Inferior parietal cortex (tissue), 1 donor: ENCODE measurements around the gene TNN.
A peak's percentile ranks its signal among the peaks of the same experiment; 100 is the strongest.

ENCODE experiments used
- DNase-seq: peaks from one replicate; pipeline ENCODE4 v3.0.0-alpha.2; 2016; ENCODE audit errors: extremely low spot score

TNN gene

DNA sequence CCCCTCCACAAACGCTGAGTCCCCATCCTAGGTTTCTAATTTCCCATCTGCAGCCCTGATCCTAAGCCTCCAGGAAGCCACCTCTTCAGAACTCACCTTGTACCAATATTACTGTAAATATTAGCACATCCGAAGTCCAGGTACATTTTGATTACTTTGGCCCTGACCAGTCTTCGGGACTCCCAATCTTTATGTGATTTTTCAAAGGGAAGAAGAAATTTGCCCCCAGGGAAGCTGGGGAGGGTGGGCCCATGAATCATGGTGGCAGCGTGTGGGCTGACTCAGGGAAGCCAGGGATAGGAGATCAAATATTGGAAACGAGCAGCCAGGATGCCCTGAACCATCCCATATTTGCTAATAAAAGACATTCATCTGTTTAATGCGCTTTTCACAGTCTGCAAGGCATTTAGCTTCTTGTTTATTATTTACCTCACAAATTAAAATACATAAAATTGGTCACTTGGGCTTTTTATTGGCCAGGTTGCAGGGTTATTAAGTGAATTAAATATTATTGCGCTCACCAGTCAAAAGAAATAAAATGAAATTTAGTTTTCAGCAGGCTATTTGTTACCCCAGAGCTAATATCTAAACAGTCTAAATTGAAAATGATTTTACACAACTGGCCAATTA lies 78.4 kb downstream of the TNN start:
- DNase-seq: no peak

DNA sequence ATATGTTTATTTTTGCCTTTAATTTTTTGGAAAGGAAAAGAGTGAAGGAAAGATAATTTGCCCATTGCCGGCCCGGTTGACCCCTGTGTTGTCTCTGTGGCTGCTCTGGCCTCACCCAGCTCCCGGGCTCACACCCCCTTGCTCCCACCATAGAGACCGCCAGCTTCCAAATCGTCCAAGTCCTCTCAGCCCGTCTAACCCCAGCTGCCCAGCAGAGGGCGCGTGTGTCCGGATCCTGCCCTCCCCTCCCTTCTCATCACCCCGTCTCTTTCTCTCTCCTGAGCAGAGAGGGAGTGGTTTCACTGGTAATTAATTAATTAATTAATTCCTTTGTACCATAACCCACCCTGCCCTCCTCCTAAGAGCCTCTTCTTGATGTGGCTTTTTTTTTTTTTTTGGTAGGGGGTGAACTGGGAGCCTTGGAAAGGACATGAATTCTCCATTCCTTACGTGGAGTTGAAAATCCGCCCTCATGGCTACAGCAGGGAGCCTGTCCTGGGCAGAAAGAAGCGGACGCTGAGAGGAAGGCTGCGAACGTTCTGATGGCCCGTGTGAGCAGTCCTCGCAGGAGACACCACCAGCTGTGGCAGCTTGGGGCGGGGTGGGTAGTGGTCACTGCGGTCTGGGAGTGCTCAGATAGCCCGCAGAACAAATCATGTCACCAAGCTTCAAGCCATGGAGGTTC lies 79.0 kb downstream of the TNN start:
- DNase-seq: peak; percentile 58

DNA sequence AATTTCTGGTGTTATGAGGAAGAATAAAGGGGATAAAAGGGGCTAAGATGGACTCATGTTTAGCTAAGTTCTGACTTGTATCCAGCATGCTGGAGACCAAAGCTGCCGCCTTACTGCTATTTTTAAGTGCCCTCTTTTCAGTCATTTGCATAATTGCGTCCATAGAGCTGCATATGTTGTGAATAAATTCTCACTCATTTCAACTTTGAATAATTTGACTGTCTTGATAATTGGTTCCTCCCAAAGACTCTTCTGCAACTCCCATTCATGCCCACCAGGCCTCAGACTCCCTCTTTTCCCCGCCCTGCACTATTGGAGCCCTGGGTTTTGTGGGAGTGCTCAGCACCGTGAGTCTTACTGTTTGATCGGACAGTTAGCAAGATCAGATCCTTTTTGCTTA lies 79.9 kb downstream of the TNN start:
- DNase-seq: no peak

DNA sequence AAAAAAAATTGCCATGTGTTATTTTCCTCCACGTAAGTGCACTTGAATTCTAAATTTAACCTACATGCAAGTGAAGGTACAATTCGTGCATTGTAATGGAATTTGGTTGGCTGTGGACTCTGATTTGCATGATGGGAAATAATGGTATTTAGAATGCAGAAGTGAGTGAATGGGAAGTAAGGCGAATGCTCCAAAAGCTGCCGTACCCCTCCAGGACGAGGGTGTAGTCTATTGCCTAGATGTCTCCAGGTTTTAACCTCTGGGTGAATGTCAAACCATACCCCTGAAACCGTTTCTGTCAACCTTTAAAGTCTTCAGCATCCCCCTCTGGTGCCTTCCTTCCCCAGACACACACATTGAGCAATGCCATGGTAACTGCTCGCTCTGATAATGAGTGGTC lies 80.4 kb downstream of the TNN start:
- DNase-seq: no peak

DNA sequence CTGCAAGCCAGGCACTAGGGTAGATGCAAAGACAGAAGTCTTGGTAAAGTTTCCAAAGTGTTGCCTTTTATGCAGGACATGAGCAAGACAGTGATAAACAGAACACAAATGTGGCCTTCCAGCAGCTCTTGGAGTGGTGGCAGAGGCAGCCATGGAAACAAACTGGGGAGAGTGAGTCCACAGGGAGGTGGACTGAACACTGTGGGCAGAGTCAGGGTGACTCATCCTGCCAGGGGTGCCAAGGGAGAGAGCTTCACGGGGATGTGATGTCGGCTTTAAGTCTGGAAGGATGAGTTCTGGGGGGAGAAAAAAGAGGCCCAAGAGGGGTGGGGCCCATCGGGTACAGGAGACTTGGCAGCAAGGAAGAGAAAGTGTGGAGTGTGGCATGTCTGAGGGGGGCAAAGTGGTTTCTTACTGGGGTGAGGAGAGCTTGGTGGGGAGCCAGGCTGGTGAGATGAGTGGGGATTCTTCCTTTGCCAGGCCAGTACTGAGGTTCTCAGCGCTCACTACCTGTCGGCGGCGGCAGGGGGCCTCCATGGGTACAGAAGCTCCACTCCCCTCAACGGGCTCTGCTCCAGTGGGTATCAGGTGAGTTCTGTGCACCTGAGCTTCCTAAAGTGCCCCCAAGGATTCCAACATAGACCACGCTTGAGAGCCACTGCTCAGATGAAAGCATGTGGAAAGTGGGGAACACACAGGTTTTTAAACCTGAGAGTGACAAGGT lies 83.1 kb downstream of the TNN start:
- DNase-seq: no peak

DNA sequence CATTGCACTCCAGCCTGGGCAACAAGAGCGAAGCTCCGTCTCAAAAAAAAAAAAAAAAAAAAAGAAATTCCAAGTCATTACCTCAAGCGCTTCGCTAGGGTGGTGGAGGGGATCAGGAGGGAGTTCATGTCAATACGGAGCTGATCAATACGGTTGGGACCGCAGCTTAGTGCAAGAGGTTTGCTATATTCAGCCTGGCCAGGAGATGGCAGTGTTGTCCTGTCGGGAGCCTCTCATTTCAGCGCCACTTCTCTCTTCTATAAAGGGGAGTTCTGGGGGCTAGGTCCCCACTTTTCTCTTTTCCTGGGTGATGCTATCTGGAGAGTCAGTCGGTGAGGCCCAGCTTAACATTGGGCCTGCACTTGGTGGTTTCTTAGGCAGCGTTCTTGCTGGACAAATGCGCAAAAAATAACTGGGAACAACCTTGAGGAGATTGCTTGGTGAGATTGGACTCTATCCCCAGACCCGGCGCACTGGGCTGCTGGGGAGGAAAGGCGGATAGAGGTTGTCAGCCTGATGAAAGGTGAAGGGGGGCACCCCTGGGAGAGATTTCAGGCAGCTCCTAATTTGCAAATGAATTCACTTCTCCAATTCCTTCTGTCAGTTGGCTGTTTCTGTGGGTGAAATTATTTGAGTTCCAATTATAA lies 84.5 kb downstream of the TNN start:
- DNase-seq: peak; percentile 77

DNA sequence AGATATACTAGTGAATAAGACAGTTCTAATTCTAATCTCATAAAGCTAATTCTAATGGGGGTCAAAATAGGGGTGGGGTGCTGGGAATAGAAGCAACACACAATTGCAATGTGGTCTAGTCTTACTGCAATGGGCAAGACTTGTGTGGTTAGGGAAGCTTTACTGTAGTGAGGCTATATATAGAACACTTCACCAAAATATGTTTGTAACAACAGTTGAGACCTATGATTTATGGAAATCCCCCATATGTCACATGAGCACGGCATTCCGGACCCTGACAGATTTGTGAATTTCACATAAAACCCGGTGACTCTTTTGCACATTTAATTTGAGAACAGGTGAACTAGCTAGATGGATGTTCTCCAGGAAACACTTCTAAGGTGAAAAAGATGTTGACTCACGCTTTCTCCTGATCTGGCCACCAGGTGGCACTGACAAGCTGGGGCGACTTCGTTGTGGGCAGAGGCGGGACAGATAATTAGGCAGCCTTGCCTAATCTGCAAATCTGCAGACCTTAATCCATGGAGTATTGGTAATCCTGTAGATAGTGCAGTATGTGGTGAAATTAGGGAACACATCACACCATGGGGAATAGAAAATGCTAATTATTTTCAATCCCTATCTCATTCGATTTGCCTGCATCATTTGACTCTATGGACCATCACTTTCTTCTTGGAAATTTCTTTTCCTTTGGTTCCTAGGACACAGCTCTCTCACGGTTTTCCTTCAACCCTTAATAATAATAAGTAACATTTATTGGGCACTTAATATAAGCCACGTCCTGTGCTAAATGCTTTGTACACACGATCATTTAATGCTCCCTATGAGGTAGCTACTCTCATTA lies 87.2 kb downstream of the TNN start:
- DNase-seq: peak; percentile 79

DNA sequence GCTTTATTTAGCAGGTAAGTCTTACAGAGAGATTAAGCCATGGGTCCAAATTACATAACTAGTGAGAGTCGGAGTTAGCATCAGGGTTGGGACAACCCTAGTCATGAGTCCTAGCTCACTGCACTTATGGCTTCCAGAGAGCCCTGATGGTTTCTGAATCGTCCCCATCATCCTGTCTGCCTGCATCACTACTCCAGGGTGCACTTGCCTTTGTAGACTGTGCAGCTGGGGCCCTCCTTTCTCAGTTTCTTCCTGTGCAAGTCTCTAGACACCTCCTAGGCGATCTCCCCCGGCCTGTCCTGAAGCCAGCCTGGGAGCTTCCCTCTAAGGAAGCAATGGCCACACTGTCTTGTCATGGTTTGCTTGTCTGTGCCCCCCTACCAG lies 87.8 kb downstream of the TNN start:
- no peak for DNase-seq

DNA sequence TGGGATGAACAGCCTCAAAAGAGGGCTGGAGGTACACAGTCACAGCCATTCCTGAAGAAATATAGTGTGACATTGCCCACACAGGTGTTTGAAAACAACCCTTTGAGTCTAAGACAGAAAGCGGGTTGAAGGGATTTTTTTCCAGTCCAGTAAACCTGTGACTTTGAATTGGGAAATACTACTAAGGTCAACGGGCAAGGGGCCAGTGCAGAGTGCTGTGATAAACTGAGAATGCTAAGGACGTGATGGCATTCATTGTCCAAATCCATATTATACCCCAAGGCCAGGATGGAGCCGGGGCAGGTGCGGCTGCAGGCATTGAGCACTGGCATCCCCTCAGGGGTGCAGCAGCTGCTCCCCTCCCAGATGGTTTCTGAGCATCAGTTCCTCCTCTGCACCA lies 88.3 kb downstream of the TNN start:
- no peak for DNase-seq

DNA sequence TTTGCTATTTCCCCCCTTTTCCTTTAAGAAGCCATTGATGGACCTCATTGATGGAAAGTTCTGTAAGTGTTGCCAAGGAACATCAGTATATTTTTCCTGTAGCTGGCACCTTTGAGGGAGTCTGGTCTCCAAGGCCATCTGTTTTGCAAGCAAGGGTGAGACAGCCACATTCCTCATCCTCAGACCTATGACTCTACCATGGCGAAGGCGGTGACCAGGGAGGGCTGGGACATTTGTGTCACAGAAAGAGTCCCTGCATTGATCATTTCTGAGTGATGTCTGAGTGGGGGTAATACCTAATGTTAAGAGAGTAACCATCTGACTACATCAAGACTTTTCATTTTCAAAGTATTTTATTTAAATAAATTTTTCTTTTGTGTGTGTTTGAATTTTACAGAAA lies 89.6 kb downstream of the TNN start:
- DNase-seq: no peak

DNA sequence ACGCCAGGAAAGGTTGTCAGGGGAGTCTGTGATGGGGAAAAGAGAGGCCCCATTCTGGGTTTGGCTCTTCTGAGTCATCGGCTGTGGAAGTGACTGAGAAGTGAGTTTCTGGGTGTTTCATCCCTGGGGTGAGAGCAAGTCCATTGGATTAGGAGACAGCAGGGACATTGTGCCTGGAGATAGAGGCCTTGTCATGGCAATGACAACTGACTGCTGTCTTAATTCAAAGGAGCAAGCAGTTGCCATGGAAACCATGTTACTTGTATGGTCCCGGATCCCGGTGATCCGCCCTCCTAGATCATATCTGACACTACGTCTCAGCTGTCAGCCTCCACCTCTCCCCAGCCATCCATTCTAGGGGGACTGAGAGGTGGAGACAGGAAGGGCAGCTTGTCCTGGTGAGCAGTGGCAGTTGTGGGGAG lies 90.5 kb downstream of the TNN start:
- no peak for DNase-seq

DNA sequence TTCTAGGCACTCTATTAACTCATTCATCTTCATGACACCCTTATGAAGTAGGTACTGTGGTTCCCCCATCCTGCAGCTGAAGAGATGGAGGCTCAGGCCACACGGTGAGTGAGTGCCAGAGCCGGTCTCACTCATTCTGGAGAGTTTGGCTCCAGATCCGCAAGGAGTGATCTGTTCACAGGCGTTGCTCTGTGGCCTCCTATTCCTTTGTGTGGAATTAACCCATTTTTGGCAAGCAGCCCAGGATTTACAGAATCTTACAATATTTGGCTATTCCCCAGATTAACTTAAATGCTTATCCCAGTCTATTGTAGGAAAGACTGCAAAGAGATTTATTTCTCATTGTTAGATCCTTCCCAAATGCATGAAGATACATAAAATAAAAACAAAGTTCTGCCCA lies 95.3 kb downstream of the TNN start:
- DNase-seq: no peak

DNA sequence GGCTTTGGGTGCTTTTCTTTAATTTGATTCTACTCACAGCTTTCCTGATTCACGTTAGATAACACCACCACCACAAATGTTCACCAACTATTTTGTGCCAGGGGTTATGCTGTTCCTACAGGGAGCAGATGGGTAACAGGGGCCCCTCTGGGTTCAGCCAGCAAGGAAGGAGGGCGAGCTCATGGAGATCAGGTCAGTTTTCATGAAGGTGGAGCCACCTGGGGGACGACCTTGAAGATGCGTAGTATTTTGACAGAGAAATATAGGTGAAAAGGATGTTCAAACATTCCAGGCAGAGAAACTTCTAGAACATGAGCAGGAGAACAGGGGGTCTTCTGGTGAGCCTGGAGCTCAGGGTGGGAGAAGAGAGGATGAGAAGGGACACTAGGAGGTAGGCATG lies 96.1 kb downstream of the TNN start:
- DNase-seq: no peak

DNA sequence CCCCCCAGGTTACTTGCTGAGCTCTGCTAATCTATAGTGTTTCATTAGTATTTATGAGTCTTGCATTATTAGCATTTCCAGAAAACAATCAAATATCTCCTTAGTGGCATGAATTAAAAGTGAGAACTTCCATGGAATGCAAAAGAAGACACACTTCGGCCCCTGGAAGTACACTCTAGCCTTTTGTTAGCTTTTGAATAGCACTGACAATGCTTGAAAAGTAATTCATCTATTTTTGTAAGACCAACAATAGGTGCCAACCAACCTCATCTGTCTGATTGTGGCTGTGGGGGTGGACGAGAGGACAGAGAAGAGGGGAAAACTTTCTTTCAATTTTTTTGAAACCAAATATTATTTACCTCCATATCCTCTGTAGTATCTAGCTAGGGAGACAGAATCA lies 97.1 kb downstream of the TNN start:
- no peak for DNase-seq

DNA sequence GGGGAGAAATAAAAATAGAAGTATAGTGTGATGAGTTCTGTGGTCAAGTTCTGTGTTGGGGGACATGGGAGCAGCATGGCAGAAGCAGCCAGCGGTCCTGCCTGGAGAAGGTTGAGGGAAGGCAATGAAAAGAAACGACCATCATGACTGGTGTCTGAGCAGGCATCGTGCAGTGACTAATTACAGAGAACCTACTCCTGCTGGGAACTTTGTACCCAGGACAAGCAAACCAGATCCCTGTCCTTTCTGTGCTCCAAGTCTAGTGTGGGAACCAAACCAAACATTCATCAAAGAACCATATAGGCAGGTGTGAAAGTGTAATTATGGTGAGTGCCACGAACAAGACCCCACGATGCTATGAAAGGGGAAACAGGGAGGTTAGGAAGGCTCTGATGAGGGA lies 99.1 kb downstream of the TNN start:
- no peak for DNase-seq

DNA sequence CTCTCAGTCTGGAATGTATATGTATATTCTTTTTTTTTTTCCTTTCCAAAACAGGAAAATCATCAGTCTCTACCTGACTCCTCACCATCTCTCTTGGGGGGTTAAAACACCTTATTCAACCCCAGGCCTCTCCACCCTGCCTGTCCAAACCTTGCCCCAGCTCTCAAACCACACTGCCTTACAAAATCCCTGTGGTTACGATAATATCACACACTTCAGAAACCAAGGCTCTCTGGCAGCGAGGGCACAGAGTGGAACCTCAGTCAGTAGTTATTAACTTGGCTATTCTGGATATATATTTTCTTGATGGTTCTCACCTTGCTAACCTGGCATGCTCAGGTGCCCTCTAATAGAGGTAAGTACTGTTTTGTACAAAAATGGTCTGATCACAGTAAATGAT lies 100.2 kb downstream of the TNN start:
- DNase-seq: no peak

DNA sequence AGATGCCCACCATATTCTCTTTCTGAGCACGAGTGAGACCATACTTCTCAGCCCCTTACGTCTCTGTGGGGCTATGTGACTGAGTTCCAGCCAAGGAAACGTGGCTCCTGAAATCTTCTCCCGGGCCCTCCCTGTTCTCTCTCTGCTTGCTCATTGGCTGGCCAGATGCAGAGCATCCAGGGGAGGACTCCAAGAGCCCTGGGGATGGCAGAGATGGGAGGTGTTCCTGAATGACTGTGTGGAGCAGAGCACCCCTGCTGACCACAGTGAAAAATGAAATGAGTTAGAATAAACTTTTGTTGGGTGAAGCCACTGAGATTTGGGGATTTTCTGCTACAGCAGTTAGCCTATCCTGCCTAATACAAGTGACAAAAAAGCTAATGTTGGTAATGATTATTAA lies 101.1 kb downstream of the TNN start:
- no peak for DNase-seq

DNA sequence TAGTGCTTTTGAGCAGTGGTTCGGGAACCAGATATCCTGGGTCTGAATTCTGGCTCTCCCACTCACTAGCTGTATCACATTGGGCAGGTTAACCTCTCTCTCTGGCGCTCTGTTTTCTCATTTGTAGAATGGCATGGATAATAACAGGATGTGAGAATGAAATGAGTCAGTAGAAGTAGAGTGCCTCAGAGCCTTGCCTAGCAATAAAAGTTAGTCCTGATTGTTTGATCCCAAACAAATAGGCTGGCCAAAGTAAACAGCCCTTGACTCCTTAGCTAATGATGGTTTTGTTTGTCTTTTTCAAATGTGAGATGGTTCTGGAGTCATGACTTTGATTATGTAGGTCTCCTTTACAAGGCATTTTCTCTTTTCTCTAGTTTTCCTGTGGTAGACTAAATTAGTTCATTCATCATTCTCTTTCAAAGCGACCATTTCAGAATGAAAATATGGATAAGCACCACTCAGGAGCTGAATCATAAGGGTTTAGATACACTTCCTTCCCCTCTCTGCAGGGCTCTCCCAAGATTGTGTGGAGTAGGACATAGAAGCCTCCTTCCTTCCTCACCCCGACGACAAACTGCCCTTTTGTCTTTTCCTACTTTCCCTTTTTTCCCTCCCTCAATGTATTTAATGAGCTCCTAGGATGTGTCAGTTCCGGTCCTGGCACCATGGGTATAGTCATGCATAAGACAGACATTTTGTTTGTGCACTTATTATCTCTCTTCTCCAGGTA lies 101.8 kb downstream of the TNN start:
- no peak for DNase-seq

DNA sequence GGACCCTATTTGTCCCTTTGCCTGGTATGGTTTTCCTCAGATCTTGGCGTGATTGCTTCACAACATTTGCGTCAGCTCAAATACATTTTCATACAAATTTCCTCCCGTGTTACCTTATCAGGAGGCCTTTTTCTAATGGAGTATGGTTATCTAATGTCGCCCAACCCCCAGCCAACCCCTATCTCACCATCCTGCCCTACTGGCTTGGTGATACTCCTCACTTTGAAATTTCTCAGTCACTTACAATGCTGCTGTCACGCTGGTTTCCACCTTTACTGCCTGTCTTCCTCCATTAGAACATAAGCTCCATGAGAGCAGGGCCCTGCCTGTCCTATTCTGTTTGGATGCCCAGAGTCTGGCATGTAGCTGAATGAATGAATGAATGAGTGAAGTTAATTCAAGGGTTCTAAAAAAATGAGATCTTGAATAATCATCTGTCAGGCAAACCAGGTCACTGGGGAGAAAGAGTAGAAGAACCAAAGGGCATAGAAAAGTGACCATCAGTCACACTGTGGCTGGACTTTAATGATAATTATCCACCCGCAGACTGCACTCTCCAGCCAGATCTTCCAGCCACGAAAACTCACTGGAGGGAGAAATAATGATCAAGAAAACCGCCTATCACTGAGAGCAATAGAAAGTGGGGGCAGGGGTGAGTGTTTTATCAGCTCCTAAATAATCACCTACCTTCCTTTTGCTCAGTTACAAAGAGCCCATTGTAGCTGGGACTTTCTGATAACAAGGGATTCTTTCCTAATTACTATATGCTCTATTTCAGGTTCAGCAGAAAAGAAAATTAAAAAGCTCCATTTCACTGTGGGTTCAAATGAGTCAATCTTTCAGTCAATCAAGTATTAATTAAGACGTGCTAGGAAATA lies 103.6 kb downstream of the TNN start:
- DNase-seq: no peak

DNA sequence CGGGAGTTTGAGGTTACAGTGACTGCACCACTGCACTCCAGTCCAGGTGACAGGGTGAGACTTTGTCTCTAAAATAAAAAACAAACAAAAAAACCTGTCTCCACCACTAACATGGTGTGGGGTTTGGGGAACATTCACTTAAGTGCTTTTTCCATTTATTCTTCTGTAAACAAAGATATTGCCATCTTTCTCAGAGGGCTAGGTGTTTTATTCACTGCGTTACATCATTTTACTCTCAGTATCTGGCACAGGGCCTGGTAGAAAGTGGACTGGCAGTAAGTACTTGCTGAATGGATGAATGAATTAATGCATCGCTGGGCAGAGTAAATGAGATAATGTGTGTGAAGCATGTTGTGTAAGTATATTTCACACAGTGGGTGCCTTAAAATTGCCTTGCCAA lies 104.9 kb downstream of the TNN start:
- no peak for DNase-seq
